ENCODE results near the gene GGTLC1. TPM values are rescaled to one million over a fixed set of nuclear protein-coding genes. Genes with fewer than 3 reads are reported as not detected.

GGTLC1 gene
- total RNA-seq, 1 experiment from 2014 or later: not detected

GRCh38 chr20:23937303-23938117 is 51.1 kb downstream of the GGTLC1 start:
- Histone ChIP-seq H3K56ac (ENCODE audit: insufficient read length, low read depth, low read length) (no peak overlapping the region), H3K27me3 (ENCODE audit: insufficient read depth, low read length) (no peaks in the 10 kb centered on the region), H2AK5ac (ENCODE audit: insufficient read length, low read length) (no peak overlapping the region), H3K14ac (ENCODE audit: insufficient read depth, low read length) (no peak overlapping the region), H3K27ac (ENCODE audit: insufficient read length, low read depth, low read length) (no peak overlapping the region), H3K4ac (ENCODE audit: low read depth, low read length) (no peak overlapping the region), H4K20me1 (ENCODE audit: control insufficient read depth, insufficient read depth, insufficient read length) (no peaks in the 10 kb centered on the region), H2BK12ac (ENCODE audit: insufficient read length, low read depth, low read length) (no peak overlapping the region), H3K4me1 (ENCODE audit: insufficient read depth, low read length) (no peaks in the 10 kb centered on the region), H3K9me3 (ENCODE audit: control insufficient read depth, low read depth, low read length) (no peaks in the 10 kb centered on the region), H3T11ph (ENCODE audit: low read length) (no peak overlapping the region), H3K9ac (ENCODE audit: extremely low read depth, insufficient read length, low read length) (no peak overlapping the region), H3K23ac (ENCODE audit: insufficient read length, low read depth, low read length) (no peak overlapping the region), H2AFZ (ENCODE audit: low read length) (no peak overlapping the region), H3K23me2 (ENCODE audit: insufficient read length, low read depth, low read length, poor library complexity, severe bottlenecking) (no peaks in the 10 kb centered on the region), H3K18ac (ENCODE audit: insufficient read length, low read depth, low read length) (no peak overlapping the region), H3K79me2 (ENCODE audit: insufficient read depth, low read length) (no peaks in the 10 kb centered on the region), H2BK20ac (ENCODE audit: low read depth, low read length, poor library complexity, severe bottlenecking) (no peak overlapping the region), H4K91ac (ENCODE audit: insufficient read length, low read depth, low read length) (no peak overlapping the region), H2BK120ac (ENCODE audit: low read depth, low read length, poor library complexity, severe bottlenecking) (no peak overlapping the region), H2BK15ac (ENCODE audit: low read depth, low read length) (no peak overlapping the region), H4K8ac (replicated peaks; ENCODE audit: insufficient read length, low read depth, low read length) (no peak overlapping the region), H4K5ac (ENCODE audit: insufficient read length, low read depth, low read length) (no peak overlapping the region), H3K4me2 (ENCODE audit: insufficient read depth, insufficient read length, low read length) (no peak overlapping the region), H2BK5ac (ENCODE audit: insufficient read length, low read length) (no peak overlapping the region), H3K79me1 (ENCODE audit: insufficient read depth, low read depth, low read length, poor library complexity, severe bottlenecking) (no peaks in the 10 kb centered on the region)
- Mint-ChIP-seq H3K9me3 (no peaks in the 10 kb centered on the region), H3K27ac (no peak overlapping the region), H3K27me3 (ENCODE audit: low read depth) (no peaks in the 10 kb centered on the region), H3K4me1 (no peaks in the 10 kb centered on the region), H3K4me3 (no peak overlapping the region), H3K36me3 (ENCODE audit: insufficient read depth in 1 of 3, low read depth in 3 of 3) (no peaks in the 10 kb centered on the region; a peak in 1 of 7 replicates)
- WGBS (ENCODE audit: extremely low coverage, insufficient read length, low lambda C conversion rate): no CpG with 5 or more reads among the region's 3 CpGs
- TF ChIP-seq, protein P1, sequence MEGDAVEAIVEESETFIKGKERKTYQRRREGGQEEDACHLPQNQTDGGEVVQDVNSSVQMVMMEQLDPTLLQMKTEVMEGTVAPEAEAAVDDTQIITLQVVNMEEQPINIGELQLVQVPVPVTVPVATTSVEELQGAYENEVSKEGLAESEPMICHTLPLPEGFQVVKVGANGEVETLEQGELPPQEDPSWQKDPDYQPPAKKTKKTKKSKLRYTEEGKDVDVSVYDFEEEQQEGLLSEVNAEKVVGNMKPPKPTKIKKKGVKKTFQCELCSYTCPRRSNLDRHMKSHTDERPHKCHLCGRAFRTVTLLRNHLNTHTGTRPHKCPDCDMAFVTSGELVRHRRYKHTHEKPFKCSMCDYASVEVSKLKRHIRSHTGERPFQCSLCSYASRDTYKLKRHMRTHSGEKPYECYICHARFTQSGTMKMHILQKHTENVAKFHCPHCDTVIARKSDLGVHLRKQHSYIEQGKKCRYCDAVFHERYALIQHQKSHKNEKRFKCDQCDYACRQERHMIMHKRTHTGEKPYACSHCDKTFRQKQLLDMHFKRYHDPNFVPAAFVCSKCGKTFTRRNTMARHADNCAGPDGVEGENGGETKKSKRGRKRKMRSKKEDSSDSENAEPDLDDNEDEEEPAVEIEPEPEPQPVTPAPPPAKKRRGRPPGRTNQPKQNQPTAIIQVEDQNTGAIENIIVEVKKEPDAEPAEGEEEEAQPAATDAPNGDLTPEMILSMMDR (conservative IDR thresholded peaks at IDR 0.05): peak; percentile 88
- DNase-seq: peak; percentile 80

Other genes with a start within 250 kb of the GGTLC1 start
- gene CST1, start 237.8 kb downstream of the GGTLC1 start, total RNA-seq (2021): 1.7 and 1.9 TPM in 2 replicates
- gene CST2, start 162.1 kb downstream of the GGTLC1 start, total RNA-seq (2021): not detected in 2 replicates
- not detected in 2 replicates for gene CST5, start 109.0 kb downstream of the GGTLC1 start, total RNA-seq (2021)